K562 (cell line): ENCODE data around the gene SERPINH1. TPM values are rescaled to one million over a fixed set of nuclear protein-coding genes. Genes with fewer than 3 reads are reported as not detected.

ENCODE experiments used
- ATAC-seq: fragments of 200-7000 bp; cut with Tn5 transposase; 3 replicates; pipeline ENCODE4 v1.9.1; 2020; ENCODE audit warnings: moderate library complexity
- BruUV-seq: library from RNA; stranded (reverse); fragments of 400-500 nt; replicated peaks from 2 replicates; lab custom pipeline; 2021; lab: Mats Ljungman, UMichigan
- CTCF ChIA-PET: fragments of 300-600 bp; formaldehyde crosslinking; extraction: SDS; loops from one replicate; lab custom pipeline; 2021; ENCODE audit warnings: low intra/inter-chr PET ratio; lab: Yijun Ruan, JAX
- POLR2A ChIA-PET: fragments of 300-600, 350-650 bp; sonication (Branson Sonifier 250); formaldehyde crosslinking; extraction: SDS; loops from one replicate; lab custom pipeline; 2021; ENCODE audit warnings: antibody characterized with exemption, inconsistent platforms; lab: Yijun Ruan, JAX
- DNase-seq, 4 experiments: peaks; one replicate each; pipeline versions ENCODE4 v3.0.0 to v3.0.0-alpha.2; 2011 to 2018; ENCODE audit warnings: low spot score in 3 of 4, mixed read lengths in 3 of 4; ENCODE audit errors: extremely low read depth in 1 of 4
- FAIRE-seq: peaks from 2 replicates; lab custom pipeline; 2011; peaks lifted over from hg19 to GRCh38; lab: Jason Lieb, UNC
- H2AFZ ChIP-seq: 2 replicates; pipeline ENCODE4 v1.6.0; 2011; ENCODE audit warnings: low read depth, low read length, control low read depth, inconsistent platforms
- H3K27ac ChIP-seq: fragments of 200-600 bp; 3 replicates; pipeline ENCODE4 v1.8.0; 2011; ENCODE audit warnings: low read depth, mild to moderate bottlenecking, control low read depth, inconsistent platforms, low read length, moderate library complexity, mixed read lengths; ENCODE audit errors: extremely low read depth
- H3K27me3 ChIP-seq, 2 experiments: fragments of 300-600 bp in 1 of 2; 2 replicates in 1 of 2; 3 replicates in 1 of 2; pipeline versions ENCODE4 v1.6.0 to v1.8.0; 2011; ENCODE audit warnings: inconsistent platforms in 2 of 2, low read length in 2 of 2, mild to moderate bottlenecking in 1 of 2, mixed read lengths in 1 of 2, moderate library complexity in 1 of 2; ENCODE audit not compliant: control insufficient read depth in 2 of 2, insufficient read depth in 2 of 2
- H3K36me3 ChIP-seq: fragments of 300-600 bp; 3 replicates; pipeline ENCODE4 v1.8.0; 2011; ENCODE audit warnings: mild to moderate bottlenecking, low read length, inconsistent platforms; ENCODE audit not compliant: control insufficient read depth, insufficient read depth
- H3K4me1 ChIP-seq, 2 experiments: fragments of 200-600 bp in 1 of 2; replicated peaks in 1 of 2; 2 replicates in 1 of 2; 3 replicates in 1 of 2; pipeline versions ENCODE4 v1.5.1 to v1.8.0; 2011; ENCODE audit warnings: inconsistent platforms in 2 of 2, low read length in 2 of 2, mild to moderate bottlenecking in 1 of 2, mixed read lengths in 1 of 2, moderate library complexity in 1 of 2; ENCODE audit not compliant: control insufficient read depth in 2 of 2, insufficient read depth in 2 of 2
- H3K4me2 ChIP-seq: 2 replicates; pipeline ENCODE4 v1.6.1; 2011; ENCODE audit warnings: low read length, control low read depth, inconsistent platforms, mixed read lengths; ENCODE audit not compliant: insufficient read depth
- H3K4me3 ChIP-seq: fragments of 200-600 bp; sonication (generic), shearing (Covaris generic); 2 replicates; pipeline ENCODE4 v1.5.1; 2016; ENCODE audit warnings: control low read depth, inconsistent platforms
- H3K79me2 ChIP-seq: fragments of 200-600 bp; 3 replicates; pipeline ENCODE4 v1.8.0; 2011; ENCODE audit warnings: low read length, inconsistent platforms; ENCODE audit not compliant: control insufficient read depth, insufficient read depth
- H3K9ac ChIP-seq, 2 experiments: 2 replicates each; pipeline versions ENCODE4 v1.6.0 to v1.6.1; 2011; ENCODE audit warnings: low read depth in 2 of 2, low read length in 2 of 2, control low read depth in 1 of 2, inconsistent platforms in 1 of 2, mild to moderate bottlenecking in 1 of 2, mixed read lengths in 1 of 2; ENCODE audit not compliant: insufficient read depth in 1 of 2
- H3K9me1 ChIP-seq: one replicate; pipeline ENCODE4 v1.6.0; 2011; ENCODE audit warnings: inconsistent platforms, mild to moderate bottlenecking, low read length, moderate library complexity; ENCODE audit not compliant: control insufficient read depth, insufficient read depth
- H3K9me3 ChIP-seq: replicated peaks from 2 replicates; pipeline ENCODE4 v1.5.1; 2011; ENCODE audit warnings: low read depth, low read length, inconsistent platforms; ENCODE audit not compliant: control insufficient read depth, insufficient read depth
- H4K20me1 ChIP-seq: replicated peaks from 2 replicates; pipeline ENCODE4 v1.6.1; 2011; ENCODE audit warnings: low read length, inconsistent platforms, mixed read lengths; ENCODE audit not compliant: control insufficient read depth, insufficient read depth
- BCOR ChIP-seq: fragments of 450-650 bp; IDR thresholded peaks from 2 replicates; pipeline ENCODE4 v1.6.1; 2016
- HOMEZ ChIP-seq: fragments of 250-450 bp; sonication (Bioruptor Pico); IDR thresholded peaks from 2 replicates; pipeline ENCODE4 v1.4.0; 2020; ENCODE audit warnings: mild to moderate bottlenecking, moderate library complexity
- ILK ChIP-seq: fragments of 450-650 bp; IDR thresholded peaks from 2 replicates; pipeline ENCODE4 v1.6.1; 2016; ENCODE audit warnings: missing genetic modification characterization, low read depth, mild to moderate bottlenecking, missing compliant biosample characterization, moderate library complexity, borderline replicate concordance
- MCM2 ChIP-seq: fragments of 450-650 bp; IDR thresholded peaks from 2 replicates; pipeline ENCODE4 v1.6.1; 2017; ENCODE audit warnings: low read depth, mild to moderate bottlenecking
- RCOR1 ChIP-seq, 2 experiments: IDR thresholded peaks; 2 replicates each; pipeline ENCODE4 v1.6.1; 2012; ENCODE audit warnings: low read depth in 2 of 2, low read length in 2 of 2, borderline replicate concordance in 1 of 2, improper control_type of control experiment in 1 of 2
- SMC3 ChIP-seq: conservative IDR thresholded peaks from 2 replicates; pipeline ENCODE4 v1.6.1; 2011; ENCODE audit warnings: low read depth, low read length, improper control_type of control experiment; ENCODE audit not compliant: insufficient read depth
- SRF ChIP-seq, 2 experiments: fragments of 250-450, 450-650 bp in 1 of 2; sonication (Bioruptor Pico) in 1 of 2; sonication (generic) in 1 of 2; formaldehyde crosslinking; IDR thresholded peaks; 2 replicates each; pipeline versions ENCODE4 v1.5.0 to v1.5.1; 2020 to 2022; ENCODE audit warnings: mild to moderate bottlenecking in 1 of 2, missing genetic modification reagents in 1 of 2
- ZNF23 ChIP-seq: fragments of 250-450 bp; sonication (Bioruptor Pico); IDR thresholded peaks from 2 replicates; pipeline ENCODE4 v1.4.0; 2020; ENCODE audit warnings: mild to moderate bottlenecking
- ZNF407 ChIP-seq: fragments of 450-650 bp; IDR thresholded peaks from 2 replicates; pipeline ENCODE4 v1.6.1; 2016; ENCODE audit warnings: low read depth
- WGBS: fragments of 100-300 bp; shearing (Covaris generic); methylation state at CpG from one replicate; pipeline ENCODE4 v1.1.6; 2016; ENCODE audit warnings: low coverage, mixed read lengths; ENCODE audit not compliant: insufficient coverage; ENCODE audit errors: missing lambda C conversion rate; 5-methylcytosine and 5-hydroxymethylcytosine counted together
- in situ Hi-C: fragments of 300-500 bp; cut with MboI; formaldehyde crosslinking; loops from 4 replicates; pipeline ENCODE4 v1.15.0; 2018; ENCODE audit warnings: inconsistent platforms, mixed read lengths
- intact Hi-C: fragments of 100-400 bp; cut with micrococcal nuclease; formaldehyde crosslinking; loops from 2 replicates; pipeline ENCODE4 v1.14.2; 2022
- polyA plus RNA-seq, 8 experiments: library from polyadenylated mRNA; depleted of rRNA in 4 of 8; stranded (reverse) in 5 of 8; unstranded in 3 of 8; fragments of >200 nt; fragmentation: Nextera tagmentation in 2 of 8; fragmentation: Illumina TruSeq in 1 of 8; extraction: Ambion mirVana in 2 of 8; extraction: Trizol in 1 of 8; gene quantifications; 2 replicates each; pipeline versions ENCODE4 v1.2.1 to v1.2.3, GENCODE V29; 2011 to 2014; ENCODE audit warnings: inconsistent platforms in 1 of 8, missing spikeins in 1 of 8
- total RNA-seq, 7 experiments: library from RNA; depleted of rRNA in 6 of 7; stranded (reverse); fragments of >200 nt in 6 of 7; fragmentation: Illumina TruSeq in 2 of 7; extraction: Trizol in 2 of 7; gene quantifications; 2 replicates each; pipeline versions ENCODE4 v1.2.1 to v1.2.3, GENCODE V29; 2011 to 2021; ENCODE audit warnings: low replicate concordance in 1 of 7

SERPINH1 gene
- total and polyA plus RNA-seq, 9 of the 15 experiments (the other 6 are each of a cell fraction or from before 2014, with no cell fraction given): 2.8 to 106 (median 67.9) TPM

GRCh38 chr11:75527938-75528735 lies 33.9 kb upstream of the SERPINH1 start:
- no peak for FAIRE-seq
- Histone ChIP-seq H3K27me3 (no peaks in the 10 kb centered on the region), H3K4me1 (peaks cover 14 to 48% of the 10 kb centered on the region in 2 experiments), H3K9me3 (no peaks in the 10 kb centered on the region), H3K79me2 (peaks cover 10% of the 10 kb centered on the region; the same call in 1 of the 3 replicates), H3K4me3 (no peak overlapping the region), H3K9me1 (no peaks in the 10 kb centered on the region), H3K9ac (peak overlapping the region in 1 of 2 experiments; percentile 72; a peak in 1 of 4 replicates), H3K4me2 (no peak overlapping the region), H3K27ac (no peak overlapping the region; the same call in 2 of the 3 replicates), H2AFZ (no peak overlapping the region), H4K20me1 (peaks cover under 1% of the 10 kb centered on the region; the same call in 1 of the 2 replicates), H3K36me3 (no peaks in the 10 kb centered on the region)
- ATAC-seq: no peak
- DNase-seq: no peak
- ChIA-PET CTCF (no interaction called here), POLR2A (interaction anchor here (0.6 to 3.9 kb wide), 6 partner anchors 8 to 167 kb away, joined by 3 to 22 read pairs (median 4); partner anchors contain the start of gene RPS3)
- in situ Hi-C loops: no loop called here
- no TSS peak for BruUV-seq
- WGBS: 39% methylated on average over 10 of the region's 10 CpGs
- intact Hi-C loops: no loop called here
- TF ChIP-seq ZNF407 (no peak), RCOR1 (IDR thresholded peaks at IDR 0.05; ENCODE audit: borderline replicate concordance in 1 of 2, low read depth in 2 of 2, low read length in 2 of 2) (0 out of 4 replicates have a peak, but pooled peaks of 1 of the 2 experiments have one; percentile 27), SRF (CRISPR knock-in tag; IDR thresholded peaks at IDR 0.05) (no peak), MCM2 (no peak), ZNF23 (CRISPR knock-in tag) (no peak), SMC3 (no peak), BCOR (0 out of 2 replicates have a peak, but pooled peaks have one; percentile 15), HOMEZ (CRISPR knock-in tag) (no peak), ILK (tag) (no peak)
